Measurements from ENCODE around the gene REPS1. TPM values are rescaled to one million over a fixed set of nuclear protein-coding genes. Genes with fewer than 3 reads are reported as not detected.

Gene REPS1
- polyA plus RNA-seq, 3 donors, result 11.9 to 36.6 (median 14.0) TPM

GRCh38 chr6:138975815-138976214 is 12.2 kb downstream of the REPS1 start:
- WGBS (ENCODE audit: insufficient coverage), result no CpG with 5 or more reads among the region's 4 CpGs
- Mint-ChIP-seq H3K27ac (no peak overlapping the region), H3K27me3 (ENCODE audit: low read depth in 3 of 3) (no peaks in the 10 kb centered on the region), H3K9me3 (no peaks in the 10 kb centered on the region), H3K4me1 (peaks cover 49% of the 10 kb centered on the region), H3K4me3 (no peak overlapping the region), H3K36me3 (no peaks in the 10 kb centered on the region)
- no peak overlapping the region for H3K4me3 ChIP-seq (replicated peaks in 1 of 3; ENCODE audit: low read depth in 2 of 3, low read length in 3 of 3)
- no peaks in the 10 kb centered on the region for H3K9me3 ChIP-seq (replicated peaks in 1 of 2; ENCODE audit: control insufficient read depth in 1 of 2, insufficient read depth in 1 of 2, low read length in 2 of 2)
- no peaks in the 10 kb centered on the region for H3K27me3 ChIP-seq (ENCODE audit: control insufficient read depth in 2 of 2, insufficient read depth in 2 of 2, low read length in 2 of 2)
- peaks cover 82% of the 10 kb centered on the region for H4K20me1 ChIP-seq (ENCODE audit: insufficient read depth, low read length)
- H3K4me2 ChIP-seq (replicated peaks; ENCODE audit: extremely low read depth, low read length, poor library complexity, severe bottlenecking), result no peak overlapping the region
- no peak overlapping the region for H3K27ac ChIP-seq (ENCODE audit: low read depth in 1 of 2, low read length in 2 of 2)
- DNase-seq, result no peak
- no peak overlapping the region for H3K9ac ChIP-seq (ENCODE audit: insufficient read depth, low read length, poor library complexity, severe bottlenecking)
- intact Hi-C loops (cut with micrococcal nuclease), result no loop called here
- no peak for TF ChIP-seq CTCF (IDR thresholded peaks at IDR 0.05)
- H3K36me3 ChIP-seq (replicated peaks in 1 of 2; ENCODE audit: control insufficient read depth in 1 of 2, insufficient read depth in 2 of 2, low read length in 2 of 2), result no peaks in the 10 kb centered on the region
- peaks cover 93% of the 10 kb centered on the region for H3K79me2 ChIP-seq (ENCODE audit: insufficient read depth, low read length)
- H2AFZ ChIP-seq (ENCODE audit: insufficient read depth, low read depth, low read length, poor library complexity, severe bottlenecking), result no peak overlapping the region
- H3K4me1 ChIP-seq (ENCODE audit: control insufficient read depth in 1 of 2, insufficient read depth in 2 of 2, low read length in 2 of 2), result peaks cover 18 to 24% of the 10 kb centered on the region in 2 donors

- H3K4me1 ChIP-seq (ENCODE audit: control insufficient read depth in 1 of 2, insufficient read depth in 2 of 2, low read length in 2 of 2), result peaks cover 25 to 32% of the 10 kb centered on the region in 2 donors
- H3K36me3 Mint-ChIP-seq, result no peaks in the 10 kb centered on the region
- no peak overlapping the region for H3K27ac ChIP-seq (ENCODE audit: low read depth in 1 of 2, low read length in 2 of 2)
- H3K27ac Mint-ChIP-seq, result peak overlapping the region in 1 of 7 donors; percentile 59
- H3K4me3 ChIP-seq (replicated peaks in 1 of 3; ENCODE audit: low read depth in 2 of 3, low read length in 3 of 3), result no peak overlapping the region
- DNase-seq, result no peak
- H3K79me2 ChIP-seq (ENCODE audit: insufficient read depth, low read length), result peaks cover 93% of the 10 kb centered on the region
- H3K9ac ChIP-seq (ENCODE audit: insufficient read depth, low read length, poor library complexity, severe bottlenecking), result no peak overlapping the region
- H3K27me3 ChIP-seq (ENCODE audit: control insufficient read depth in 2 of 2, insufficient read depth in 2 of 2, low read length in 2 of 2), result no peaks in the 10 kb centered on the region
- H3K4me1 Mint-ChIP-seq, result peaks cover 51% of the 10 kb centered on the region
- H4K20me1 ChIP-seq (ENCODE audit: insufficient read depth, low read length), result peaks cover 64% of the 10 kb centered on the region
- H3K27me3 Mint-ChIP-seq (ENCODE audit: low read depth in 3 of 3), result no peaks in the 10 kb centered on the region
- no peaks in the 10 kb centered on the region for H3K9me3 ChIP-seq (replicated peaks in 1 of 2; ENCODE audit: control insufficient read depth in 1 of 2, insufficient read depth in 1 of 2, low read length in 2 of 2)
- no peak overlapping the region for H3K4me3 Mint-ChIP-seq
- TF ChIP-seq CTCF (IDR thresholded peaks at IDR 0.05), result no peak
- no peak overlapping the region for H3K4me2 ChIP-seq (replicated peaks; ENCODE audit: extremely low read depth, low read length, poor library complexity, severe bottlenecking)
- no CpG with 5 or more reads among the region's 2 CpGs for WGBS (ENCODE audit: insufficient coverage)
- H3K36me3 ChIP-seq (replicated peaks in 1 of 2; ENCODE audit: control insufficient read depth in 1 of 2, insufficient read depth in 2 of 2, low read length in 2 of 2), result no peaks in the 10 kb centered on the region
- no peaks in the 10 kb centered on the region for H3K9me3 Mint-ChIP-seq
- intact Hi-C loops (cut with micrococcal nuclease), result no loop called here
- no peak overlapping the region for H2AFZ ChIP-seq (ENCODE audit: insufficient read depth, low read depth, low read length, poor library complexity, severe bottlenecking)
These were observed 14.4 kb downstream of the REPS1 start for GRCh38 chr6:138973466-138974153.
